CD4-positive, CD25-positive, alpha-beta regulatory T cell (primary cell): ENCODE measurements around the gene KLHL11. TPM values are rescaled to one million over a fixed set of nuclear protein-coding genes. Genes with fewer than 3 reads are reported as not detected.
A peak's percentile ranks its signal among the peaks of the same experiment; 100 is the strongest.
"Not testable (repeated sequence)": the region's sequence is repeated elsewhere in the genome, so short reads cannot be mapped to it uniquely, and the experiment has no call there.

Source experiments
- ATAC-seq, 2 donors: fragments of 150-1000 bp; cut with Tn5 transposase; one replicate each; pipeline ENCODE4 v1.10.0; 2021; ENCODE audit warnings: low read depth in 2 of 2, moderate number of reproducible peaks in 2 of 2, moderate library complexity in 1 of 2
- DNase-seq, 3 donors: peaks; one replicate each; pipeline versions ENCODE4 v3.0.0 to v3.0.0-alpha.2; 2012 to 2022; ENCODE audit warnings: mixed read lengths in 1 of 3
- H3K27ac ChIP-seq: one replicate; pipeline ENCODE4 v1.7.0; 2013; ENCODE audit warnings: mild to moderate bottlenecking, low read length; ENCODE audit not compliant: insufficient read depth, poor library complexity, severe bottlenecking
- H3K27me3 ChIP-seq: one replicate; pipeline ENCODE4 v1.7.0; 2013; ENCODE audit warnings: low read length; ENCODE audit not compliant: control insufficient read depth, insufficient read depth
- H3K36me3 ChIP-seq: one replicate; pipeline ENCODE4 v1.7.0; 2013; ENCODE audit warnings: mild to moderate bottlenecking, low read length, moderate library complexity; ENCODE audit not compliant: control insufficient read depth, insufficient read depth
- H3K4me1 ChIP-seq: 2 replicates; pipeline ENCODE4 v1.7.0; 2013; ENCODE audit warnings: mild to moderate bottlenecking, low read length; ENCODE audit not compliant: insufficient read depth, control insufficient read depth, poor library complexity, severe bottlenecking
- H3K4me3 ChIP-seq: one replicate; pipeline ENCODE4 v1.7.0; 2013; ENCODE audit warnings: low read depth, mild to moderate bottlenecking, low read length, moderate library complexity
- H3K9me3 ChIP-seq, 2 experiments: 1 replicate in 1 of 2; 2 replicates in 1 of 2; pipeline ENCODE4 v1.7.0; 2013; ENCODE audit warnings: low read length in 2 of 2, mild to moderate bottlenecking in 1 of 2, moderate library complexity in 1 of 2; ENCODE audit not compliant: control insufficient read depth in 2 of 2
- H3K27ac Mint-ChIP-seq, 3 donors: one replicate each; pipeline ENCODE4 v1.8.0; 2020 to 2022; ENCODE audit warnings: mild to moderate bottlenecking in 3 of 3, mixed read lengths in 3 of 3, moderate library complexity in 2 of 3
- H3K27me3 Mint-ChIP-seq: one replicate; pipeline ENCODE4 v1.8.0; 2022; ENCODE audit warnings: mild to moderate bottlenecking, mixed read lengths
- H3K36me3 Mint-ChIP-seq: one replicate; pipeline ENCODE4 v1.8.0; 2020; ENCODE audit warnings: mixed read lengths
- H3K4me1 Mint-ChIP-seq, 4 donors: one replicate each; pipeline ENCODE4 v1.8.0; 2020 to 2022; ENCODE audit warnings: mixed read lengths in 4 of 4, mild to moderate bottlenecking in 1 of 4
- H3K4me3 Mint-ChIP-seq, 4 donors: one replicate each; pipeline ENCODE4 v1.8.0; 2020 to 2022; ENCODE audit warnings: mild to moderate bottlenecking in 4 of 4, mixed read lengths in 4 of 4, moderate library complexity in 3 of 4
- H3K9me3 Mint-ChIP-seq, 7 donors: one replicate each; pipeline ENCODE4 v1.8.0; 2020 to 2022; ENCODE audit warnings: mixed read lengths in 7 of 7, mild to moderate bottlenecking in 3 of 7, moderate library complexity in 2 of 7
- polyA plus RNA-seq, 4 donors: library from polyadenylated mRNA; unstranded; fragments of 300-500 nt; fragmentation: Illumina TruSeq; gene quantifications; one replicate each; pipeline ENCODE4 v1.2.3, GENCODE V29; 2021
- total RNA-seq: library from RNA; stranded (reverse); gene quantifications from one replicate; pipeline ENCODE4 v1.2.3, GENCODE V29; 2022

KLHL11 gene
- total and polyA plus RNA-seq, 5 donors from 2014 or later: 5.4 to 21.7 (median 7.5) TPM

GRCh38 chr17:41868568-41868967 is 3.3 kb upstream of the KLHL11 start:
- ATAC-seq (no peak), DNase-seq (peak in 1 of 3 donors; percentile 47)
- no peak overlapping the region for H3K27ac ChIP-seq
- H3K4me1 ChIP-seq: peaks cover 23% of the 10 kb centered on the region
- H3K4me3 ChIP-seq: no peak overlapping the region
- Mint-ChIP-seq H3K4me3 (peak overlapping the region in 1 of 4 donors; percentile 43), H3K27me3 (no peaks in the 10 kb centered on the region), H3K4me1 (peaks cover 0 to 27% (median 14%) of the 10 kb centered on the region in 4 donors), H3K9me3 (no peaks in the 10 kb centered on the region), H3K27ac (peak overlapping the region; percentile 56 to 87 (median 79)), H3K36me3 (peaks cover 26% of the 10 kb centered on the region)
- H3K36me3 ChIP-seq: peaks cover 48% of the 10 kb centered on the region
- H3K9me3 ChIP-seq: no peaks in the 10 kb centered on the region
- no peaks in the 10 kb centered on the region for H3K27me3 ChIP-seq

GRCh38 chr17:41865596-41865893 is 322 bp upstream of the KLHL11 start:
- H3K4me1 Mint-ChIP-seq: peaks cover 7 to 37% (median 25%) of the 10 kb centered on the region in 4 donors
- H3K27ac Mint-ChIP-seq: peak overlapping the region in 1 of 3 donors; percentile 77

GRCh38 chr17:41864498-41864835 is 756 bp downstream of the KLHL11 start:
- no peaks in the 10 kb centered on the region for H3K27me3 Mint-ChIP-seq
- ATAC-seq (no peak), DNase-seq (peak in 1 of 3 donors; percentile 47)
- Histone ChIP-seq H3K9me3 (no peaks in the 10 kb centered on the region), H3K4me3 (peak overlapping the region; percentile 94), H3K27ac (peak overlapping the region; percentile 85), H3K27me3 (no peaks in the 10 kb centered on the region), H3K36me3 (peaks cover 19% of the 10 kb centered on the region), H3K4me1 (peaks cover 45% of the 10 kb centered on the region)
- peaks cover 13 to 47% (median 33%) of the 10 kb centered on the region in 4 donors for H3K4me1 Mint-ChIP-seq
- H3K9me3 Mint-ChIP-seq: no peaks in the 10 kb centered on the region
- no peak overlapping the region for H3K27ac Mint-ChIP-seq
- H3K36me3 Mint-ChIP-seq: peaks cover 6% of the 10 kb centered on the region
- H3K4me3 Mint-ChIP-seq: no peak overlapping the region

More at GRCh38 chr17:41865596-41865893, 322 bp upstream of the KLHL11 start:
- H3K9me3 ChIP-seq: no peaks in the 10 kb centered on the region
- H3K4me3 ChIP-seq: peak overlapping the region; percentile 83
- ATAC-seq: no peak
- H3K4me1 ChIP-seq: peaks cover 44% of the 10 kb centered on the region
- H3K27ac ChIP-seq: peak overlapping the region; percentile 85
- Mint-ChIP-seq H3K27me3 (no peaks in the 10 kb centered on the region), H3K4me3 (no peak overlapping the region), H3K36me3 (peaks cover 14% of the 10 kb centered on the region), H3K9me3 (no peaks in the 10 kb centered on the region)
- H3K36me3 ChIP-seq: peaks cover 21% of the 10 kb centered on the region
- DNase-seq: no peak
- no peaks in the 10 kb centered on the region for H3K27me3 ChIP-seq

GRCh38 chr17:41863074-41863848 is 2.0 kb downstream of the KLHL11 start:
- no peak overlapping the region for H3K27ac Mint-ChIP-seq
- H3K36me3 Mint-ChIP-seq: no peaks in the 10 kb centered on the region
- Histone ChIP-seq H3K4me1 (peaks cover 42% of the 10 kb centered on the region), H3K36me3 (peaks cover 14% of the 10 kb centered on the region), H3K4me3 (peak overlapping the region; percentile 94), H3K9me3 (no peaks in the 10 kb centered on the region), H3K27me3 (no peaks in the 10 kb centered on the region), H3K27ac (no peak overlapping the region)
- no peak overlapping the region for H3K4me3 Mint-ChIP-seq
- DNase-seq: peak in 2 of 3 donors; percentile 30 to 72
- H3K9me3 Mint-ChIP-seq: no peaks in the 10 kb centered on the region
- peaks cover 13 to 43% (median 28%) of the 10 kb centered on the region in 4 donors for H3K4me1 Mint-ChIP-seq
- no peaks in the 10 kb centered on the region for H3K27me3 Mint-ChIP-seq
- ATAC-seq: peak; percentile 32 to 35

- Histone ChIP-seq H3K27ac (no peak overlapping the region), H3K27me3 (no peaks in the 10 kb centered on the region), H3K36me3 (no peaks in the 10 kb centered on the region), H3K9me3 (no peaks in the 10 kb centered on the region), H3K4me3 (no peak overlapping the region), H3K4me1 (peaks cover 37% of the 10 kb centered on the region)
- Mint-ChIP-seq H3K27ac (peak overlapping the region in 2 of 3 donors; percentile 44 to 60), H3K9me3 (no peaks in the 10 kb centered on the region), H3K4me3 (peak overlapping the region in 3 of 4 donors; percentile 41 to 78 (median 68)), H3K27me3 (no peaks in the 10 kb centered on the region), H3K4me1 (peaks cover 13 to 51% (median 28%) of the 10 kb centered on the region in 4 donors), H3K36me3 (no peaks in the 10 kb centered on the region)
- no peak for ATAC-seq
- no peak for DNase-seq
Measured at GRCh38 chr17:41860254-41860931, 4.8 kb downstream of the KLHL11 start.

- H3K9me3 ChIP-seq, DNase-seq, H3K4me3 ChIP-seq, H3K4me1 ChIP-seq, H3K27me3 ChIP-seq, H3K4me3 Mint-ChIP-seq, ATAC-seq, H3K27ac Mint-ChIP-seq, H3K27me3 Mint-ChIP-seq, H3K27ac ChIP-seq, H3K9me3 Mint-ChIP-seq: not testable (repeated sequence)
- Mint-ChIP-seq H3K36me3 (peaks cover 25% of the 10 kb centered on the region), H3K4me1 (peaks cover 33 to 60% (median 42%) of the 10 kb centered on the region in 4 donors)
- peaks cover 40% of the 10 kb centered on the region for H3K36me3 ChIP-seq
Measured at GRCh38 chr17:41851382-41851781, 13.8 kb downstream of the KLHL11 start.

GRCh38 chr17:41849251-41849990 is 15.8 kb downstream of the KLHL11 start:
- Histone ChIP-seq H3K4me1 (peaks cover 6% of the 10 kb centered on the region), H3K36me3 (peaks cover 31% of the 10 kb centered on the region), H3K27me3 (no peaks in the 10 kb centered on the region), H3K4me3 (no peak overlapping the region), H3K9me3 (no peaks in the 10 kb centered on the region), H3K27ac (no peak overlapping the region)
- Mint-ChIP-seq H3K27me3 (no peaks in the 10 kb centered on the region), H3K9me3 (no peaks in the 10 kb centered on the region), H3K36me3 (peaks cover 26% of the 10 kb centered on the region), H3K4me1 (peaks cover 28 to 50% (median 35%) of the 10 kb centered on the region in 4 donors), H3K4me3 (peak overlapping the region in 1 of 4 donors; percentile 10), H3K27ac (no peak overlapping the region)
- no peak for DNase-seq
- ATAC-seq: no peak
